ENCODE data around the gene AP3D1. TPM values are rescaled to one million over a fixed set of nuclear protein-coding genes. Genes with fewer than 3 reads are reported as not detected.
A peak's percentile ranks its signal among the peaks of the same experiment; 100 is the strongest.
"Not testable (repeated sequence)": the region's sequence is repeated elsewhere in the genome, so short reads cannot be mapped to it uniquely, and the experiment has no call there.

Gene AP3D1
- total RNA-seq, 1 donor from 2014 or later: 50.9 TPM

GRCh38 chr19:2097203-2097885 lies 54.0 kb downstream of the AP3D1 start:
- Histone ChIP-seq H3K79me2 (ENCODE audit: low read depth) (peaks cover 15% of the 10 kb centered on the region), H3K4me1 (peaks cover 7% of the 10 kb centered on the region), H3K9ac (no peak overlapping the region), H3K27me3 (no peaks in the 10 kb centered on the region), H4K20me1 (ENCODE audit: low read depth) (peaks cover 32% of the 10 kb centered on the region), H3F3A (ENCODE audit: low read depth) (peaks cover 32% of the 10 kb centered on the region), H3K27ac (no peak overlapping the region), H3K36me3 (no peaks in the 10 kb centered on the region), H3K9me3 (ENCODE audit: low read depth) (no peaks in the 10 kb centered on the region), H3K4me3 (peak overlapping the region; percentile 44), H2AFZ (replicated peaks) (no peak overlapping the region), H3K4me2 (peak overlapping the region; percentile 82)
- Mint-ChIP-seq H3K36me3 (peaks cover 5% of the 10 kb centered on the region), H3K27me3 (ENCODE audit: insufficient read depth, low read depth) (peaks cover 8% of the 10 kb centered on the region), H3K9me3 (no peaks in the 10 kb centered on the region), H3K4me1 (peaks cover 23% of the 10 kb centered on the region), H3K27ac (no peak overlapping the region), H3K4me3 (peak overlapping the region; percentile 80)
- no peak for TF ChIP-seq CTCF (IDR thresholded peaks at IDR 0.05)
- TF ChIP-seq EZH2 (IDR thresholded peaks at IDR 0.05): no peak
- TF ChIP-seq EZH2phosphoT487 (IDR thresholded peaks at IDR 0.05): no peak
- no peak for DNase-seq (ENCODE audit: low spot score)

DNA sequence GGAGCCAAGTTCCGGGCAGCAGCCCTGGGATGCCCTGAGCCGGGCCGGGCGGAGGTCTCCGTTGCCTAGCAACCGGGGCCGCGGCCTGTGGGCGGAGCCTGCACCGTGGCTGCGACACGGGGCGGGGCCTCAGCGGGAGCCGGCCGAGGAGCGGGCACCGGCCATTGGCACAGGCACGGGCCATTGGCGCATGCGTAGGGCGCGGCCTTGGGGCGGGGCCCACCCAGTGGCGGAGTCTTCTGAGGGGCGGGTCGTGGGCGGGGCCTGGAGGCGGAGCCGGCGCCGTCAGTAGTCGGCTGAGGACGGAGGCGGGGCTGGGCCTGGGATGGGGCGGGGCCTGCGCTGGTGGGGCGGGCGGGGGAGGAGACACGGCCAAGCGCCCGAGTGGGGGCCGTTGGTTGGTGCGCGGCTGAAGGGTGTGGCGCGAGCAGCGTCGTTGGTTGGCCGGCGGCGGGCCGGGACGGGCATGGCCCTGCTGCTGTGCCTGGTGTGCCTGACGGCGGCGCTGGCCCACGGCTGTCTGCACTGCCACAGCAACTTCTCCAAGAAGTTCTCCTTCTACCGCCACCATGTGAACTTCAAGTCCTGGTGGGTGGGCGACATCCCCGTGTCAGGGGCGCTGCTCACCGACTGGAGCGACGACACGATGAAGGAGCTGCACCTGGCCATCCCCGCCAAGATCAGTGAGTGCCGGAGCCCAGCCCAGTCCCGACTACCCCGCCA lies 54.7 kb downstream of the AP3D1 start, which contains the start of gene IZUMO4:
IZUMO4 (plus strand) TSS at position 436 of the 723 bp plus-strand sequence; CDS start at position 467, 31 bp downstream.
- H3K36me3 ChIP-seq: no peaks in the 10 kb centered on the region
- Mint-ChIP-seq H3K4me3 (peak within 1 kb of the TSS; percentile 95), H3K4me1 (peaks cover 23% of the 10 kb centered on the region), H3K27me3 (ENCODE audit: insufficient read depth, low read depth) (peaks cover 8% of the 10 kb centered on the region), H3K27ac (peak within 1 kb of the TSS; percentile 82), H3K9me3 (no peaks in the 10 kb centered on the region), H3K36me3 (no peaks in the 10 kb centered on the region)
- H3K79me2 ChIP-seq (ENCODE audit: low read depth): peaks cover 15% of the 10 kb centered on the region
- H3K9me3 ChIP-seq (ENCODE audit: low read depth): no peaks in the 10 kb centered on the region
- peak; percentile 99 for DNase-seq (ENCODE audit: low spot score)
- H3K9ac ChIP-seq: no peak within 1 kb of the TSS
- H3K4me1 ChIP-seq: peaks cover 7% of the 10 kb centered on the region
- H3K27me3 ChIP-seq: no peaks in the 10 kb centered on the region
- H3K27ac ChIP-seq: peak within 1 kb of the TSS; percentile 85
- peak within 1 kb of the TSS; percentile 82 for H3K4me2 ChIP-seq
- peaks cover 32% of the 10 kb centered on the region for H3F3A ChIP-seq (ENCODE audit: low read depth)
- H2AFZ ChIP-seq (replicated peaks): peak within 1 kb of the TSS; percentile 81
- no peak for TF ChIP-seq EZH2 (IDR thresholded peaks at IDR 0.05)
- peak; percentile 53 for TF ChIP-seq CTCF (IDR thresholded peaks at IDR 0.05)
- peak within 1 kb of the TSS; percentile 84 for H3K4me3 ChIP-seq
- peaks cover 32% of the 10 kb centered on the region for H4K20me1 ChIP-seq (ENCODE audit: low read depth)

- no peaks in the 10 kb centered on the region for H3K9me3 Mint-ChIP-seq
- Histone ChIP-seq H4K20me1 (ENCODE audit: low read depth) (peaks cover 32% of the 10 kb centered on the region), H3K79me2 (ENCODE audit: low read depth) (peaks cover 15% of the 10 kb centered on the region), H2AFZ (replicated peaks) (peak within 1 kb of the TSS; percentile 81), H3K9me3 (ENCODE audit: low read depth) (no peaks in the 10 kb centered on the region), H3K4me3 (peak within 1 kb of the TSS; percentile 84), H3F3A (ENCODE audit: low read depth) (peaks cover 32% of the 10 kb centered on the region), H3K4me1 (peaks cover 7% of the 10 kb centered on the region), H3K4me2 (peak within 1 kb of the TSS; percentile 82), H3K27ac (peak within 1 kb of the TSS; percentile 85), H3K9ac (no peak within 1 kb of the TSS), H3K36me3 (no peaks in the 10 kb centered on the region), H3K27me3 (no peaks in the 10 kb centered on the region)
- H3K4me1 Mint-ChIP-seq: peaks cover 24% of the 10 kb centered on the region
- no peak for TF ChIP-seq EZH2phosphoT487 (IDR thresholded peaks at IDR 0.05)
- TF ChIP-seq CTCF (IDR thresholded peaks at IDR 0.05): peak; percentile 63
- peaks cover 7% of the 10 kb centered on the region for H3K27me3 Mint-ChIP-seq (ENCODE audit: insufficient read depth, low read depth)
- H3K36me3 Mint-ChIP-seq: no peaks in the 10 kb centered on the region
- H3K4me3 Mint-ChIP-seq: peak within 1 kb of the TSS; percentile 95
- DNase-seq (ENCODE audit: low spot score): no peak
- peak within 1 kb of the TSS; percentile 82 for H3K27ac Mint-ChIP-seq
Observed at GRCh38 chr19:2096034-2096479, 55.3 kb downstream of the AP3D1 start, which contains the start of gene MOB3A. MOB3A (minus strand) TSS chr19:2096326; CDS start chr19:2078560, 17,766 bp downstream.

- not testable (repeated sequence) for DNase-seq (ENCODE audit: low spot score); H3K4me2 ChIP-seq; H3K27me3 Mint-ChIP-seq (ENCODE audit: insufficient read depth, low read depth); H4K20me1 ChIP-seq (ENCODE audit: low read depth); H3K27ac Mint-ChIP-seq; H3K36me3 Mint-ChIP-seq; H3K36me3 ChIP-seq; H3K9ac ChIP-seq; H3K27me3 ChIP-seq; H3K9me3 ChIP-seq (ENCODE audit: low read depth); H2AFZ ChIP-seq (replicated peaks); H3K4me3 ChIP-seq; H3K4me3 Mint-ChIP-seq; H3K27ac ChIP-seq; H3K4me1 ChIP-seq; H3K9me3 Mint-ChIP-seq
- Histone ChIP-seq H3F3A (ENCODE audit: low read depth) (peaks cover 22% of the 10 kb centered on the region), H3K79me2 (ENCODE audit: low read depth) (peaks cover 15% of the 10 kb centered on the region)
- peaks cover 46% of the 10 kb centered on the region for H3K4me1 Mint-ChIP-seq
Observed at GRCh38 chr19:2091926-2092525, 59.3 kb downstream of the AP3D1 start.

Measured in neural progenitor cell (in vitro differentiated cells).